Mesendoderm (in vitro differentiated cells): Measurements from ENCODE around the gene MNX1. TPM values are rescaled to one million over a fixed set of nuclear protein-coding genes. Genes with fewer than 3 reads are reported as not detected.

Source experiments
- DNase-seq: peaks from one replicate; pipeline ENCODE4 v3.0.0; 2013
- H2AK5ac ChIP-seq: 2 replicates; pipeline ENCODE4 v1.6.1; 2013; ENCODE audit warnings: low read length, inconsistent platforms
- H2BK120ac ChIP-seq: 2 replicates; pipeline ENCODE4 v1.6.1; 2013; ENCODE audit warnings: low read depth, mild to moderate bottlenecking, low read length, moderate library complexity, mixed read lengths
- H2BK15ac ChIP-seq: replicated peaks from 2 replicates; pipeline ENCODE4 v1.6.1; 2013; ENCODE audit warnings: low read depth, mild to moderate bottlenecking, moderate library complexity
- H2BK5ac ChIP-seq: 2 replicates; pipeline ENCODE4 v1.6.1; 2013; ENCODE audit warnings: low read length, inconsistent platforms
- H3K18ac ChIP-seq: 2 replicates; pipeline ENCODE4 v1.6.1; 2013; ENCODE audit warnings: mild to moderate bottlenecking, low read length, mixed read lengths
- H3K23ac ChIP-seq: one replicate; pipeline ENCODE4 v1.6.1; 2013; ENCODE audit warnings: low read length
- H3K27ac ChIP-seq: 2 replicates; pipeline ENCODE4 v1.5.1; 2013; ENCODE audit warnings: low read depth, mild to moderate bottlenecking, inconsistent platforms, low read length, moderate library complexity
- H3K27me3 ChIP-seq: 2 replicates; pipeline ENCODE4 v1.6.1; 2013; ENCODE audit warnings: low read length, control low read depth, mild to moderate bottlenecking, inconsistent platforms; ENCODE audit not compliant: insufficient read depth, poor library complexity
- H3K36me3 ChIP-seq: 2 replicates; pipeline ENCODE4 v1.6.1; 2013; ENCODE audit warnings: low read length, inconsistent platforms; ENCODE audit not compliant: control insufficient read depth, insufficient read depth
- H3K4ac ChIP-seq: one replicate; pipeline ENCODE4 v1.6.1; 2013; ENCODE audit warnings: low read depth, mild to moderate bottlenecking, low read length, moderate library complexity
- H3K4me1 ChIP-seq: 2 replicates; pipeline ENCODE4 v1.6.1; 2013; ENCODE audit warnings: low read depth, low read length, inconsistent platforms; ENCODE audit not compliant: control insufficient read depth
- H3K4me2 ChIP-seq: 2 replicates; pipeline ENCODE4 v1.6.1; 2013; ENCODE audit warnings: low read length
- H3K4me3 ChIP-seq: 2 replicates; pipeline ENCODE4 v1.5.1; 2013; ENCODE audit warnings: mild to moderate bottlenecking, low read length
- H3K56ac ChIP-seq: one replicate; pipeline ENCODE4 v1.6.1; 2013; ENCODE audit warnings: low read length
- H3K79me1 ChIP-seq: 2 replicates; pipeline ENCODE4 v1.6.1; 2013; ENCODE audit warnings: low read length, inconsistent platforms
- H3K79me2 ChIP-seq: 2 replicates; pipeline ENCODE4 v1.6.1; 2013; ENCODE audit warnings: mild to moderate bottlenecking, low read length; ENCODE audit not compliant: control insufficient read depth, insufficient read depth
- H3K9ac ChIP-seq: 2 replicates; pipeline ENCODE4 v1.6.1; 2013; ENCODE audit warnings: low read length, inconsistent platforms
- H4K5ac ChIP-seq: one replicate; pipeline ENCODE4 v1.6.1; 2013; ENCODE audit warnings: low read length
- H4K8ac ChIP-seq: one replicate; pipeline ENCODE4 v1.6.1; 2013; ENCODE audit warnings: low read depth, mild to moderate bottlenecking, control low read depth, low read length, moderate library complexity
- WGBS: extraction: QIAGEN DNeasy Blood & Tissue Kit; methylation state at CpG from one replicate; pipeline ENCODE4 v1.1.7; 2013; ENCODE audit warnings: low lambda C conversion rate, missing lambda C conversion rate; ENCODE audit not compliant: insufficient coverage; ENCODE audit errors: extremely low coverage; 5-methylcytosine and 5-hydroxymethylcytosine counted together
- polyA plus RNA-seq, 2 experiments: library from polyadenylated mRNA; stranded (reverse); fragments of 200-250 nt; gene quantifications; one replicate each; pipeline ENCODE4 v1.2.3, GENCODE V29; 2013

Gene MNX1
- 0.20 TPM for polyA plus RNA-seq (2013, experiment 1 of 2)
- 0.24 TPM for polyA plus RNA-seq (2013, experiment 2 of 2)

- no peaks in the 10 kb centered on the region for H3K36me3 ChIP-seq
- H3K9ac ChIP-seq: peak within 1 kb of the TSS; percentile 75
- H3K18ac ChIP-seq: peak within 1 kb of the TSS; percentile 40
- no peaks in the 10 kb centered on the region for H3K79me1 ChIP-seq
- no peak within 1 kb of the TSS for H2BK120ac ChIP-seq
- no peak within 1 kb of the TSS for H3K4ac ChIP-seq
- DNase-seq: peak; percentile 89
- no peaks in the 10 kb centered on the region for H3K79me2 ChIP-seq
- peak within 1 kb of the TSS; percentile 37 for H3K4me3 ChIP-seq
- H3K56ac ChIP-seq: peak within 1 kb of the TSS; percentile 91
- no peak within 1 kb of the TSS for H2BK5ac ChIP-seq
- H3K27me3 ChIP-seq: peaks cover 70% of the 10 kb centered on the region
- no peak within 1 kb of the TSS for H2AK5ac ChIP-seq
- H2BK15ac ChIP-seq: no peak within 1 kb of the TSS
- H4K5ac ChIP-seq: no peak within 1 kb of the TSS
- peak within 1 kb of the TSS; percentile 99 for H3K4me2 ChIP-seq
- H4K8ac ChIP-seq: no peak within 1 kb of the TSS
- no CpG with 5 or more reads among the region's 87 CpGs for WGBS
- no peak within 1 kb of the TSS for H3K27ac ChIP-seq
- H3K23ac ChIP-seq: peak within 1 kb of the TSS; percentile 52
- peaks cover 9% of the 10 kb centered on the region for H3K4me1 ChIP-seq
These were observed at the start of gene MNX1 for GRCh38 chr7:157010588-157011332. MNX1 (minus strand) TSS chr7:157010663; CDS start chr7:157010350, 313 bp downstream.

GRCh38 chr7:157059534-157059933 lies 49.1 kb upstream of the MNX1 start:
- Histone ChIP-seq H3K18ac (no peak overlapping the region), H3K4me3 (no peak overlapping the region), H3K27me3 (no peaks in the 10 kb centered on the region), H3K9ac (no peak overlapping the region), H3K79me2 (no peaks in the 10 kb centered on the region), H4K8ac (no peak overlapping the region), H3K23ac (no peak overlapping the region), H3K4me2 (no peak overlapping the region), H2AK5ac (no peak overlapping the region), H3K4ac (no peak overlapping the region), H2BK15ac (no peak overlapping the region), H3K36me3 (no peaks in the 10 kb centered on the region), H3K56ac (no peak overlapping the region), H3K27ac (no peak overlapping the region), H2BK5ac (no peak overlapping the region), H3K4me1 (no peaks in the 10 kb centered on the region), H3K79me1 (no peaks in the 10 kb centered on the region), H4K5ac (no peak overlapping the region), H2BK120ac (no peak overlapping the region)
- no CpG with 5 or more reads among the region's 4 CpGs for WGBS
- DNase-seq: no peak

GRCh38 chr7:157058701-157059100 lies 48.2 kb upstream of the MNX1 start:
- Histone ChIP-seq H3K36me3 (no peaks in the 10 kb centered on the region), H3K18ac (no peak overlapping the region), H3K4me3 (no peak overlapping the region), H3K23ac (no peak overlapping the region), H2BK5ac (no peak overlapping the region), H2BK120ac (no peak overlapping the region), H3K79me1 (no peaks in the 10 kb centered on the region), H4K8ac (no peak overlapping the region), H3K9ac (no peak overlapping the region), H3K79me2 (no peaks in the 10 kb centered on the region), H3K4me1 (no peaks in the 10 kb centered on the region), H3K4me2 (no peak overlapping the region), H4K5ac (no peak overlapping the region), H2BK15ac (no peak overlapping the region), H3K56ac (no peak overlapping the region), H3K27ac (no peak overlapping the region), H3K4ac (no peak overlapping the region), H2AK5ac (no peak overlapping the region), H3K27me3 (no peaks in the 10 kb centered on the region)
- WGBS: no CpG with 5 or more reads among the region's 10 CpGs
- DNase-seq: no peak

- Histone ChIP-seq H2BK5ac (no peak overlapping the region), H4K8ac (no peak overlapping the region), H3K79me1 (no peaks in the 10 kb centered on the region), H3K56ac (no peak overlapping the region), H2AK5ac (no peak overlapping the region), H3K4me3 (no peak overlapping the region), H3K4ac (no peak overlapping the region), H2BK15ac (no peak overlapping the region), H3K4me2 (no peak overlapping the region), H2BK120ac (no peak overlapping the region), H3K23ac (no peak overlapping the region), H3K9ac (no peak overlapping the region), H3K79me2 (no peaks in the 10 kb centered on the region), H4K5ac (no peak overlapping the region), H3K27ac (no peak overlapping the region), H3K4me1 (no peaks in the 10 kb centered on the region), H3K36me3 (no peaks in the 10 kb centered on the region), H3K27me3 (no peaks in the 10 kb centered on the region), H3K18ac (no peak overlapping the region)
- no peak for DNase-seq
- WGBS: no CpG with 5 or more reads among the region's 8 CpGs
These were observed 47.6 kb upstream of the MNX1 start for GRCh38 chr7:157058068-157058467.

- H3K27me3 ChIP-seq: no peaks in the 10 kb centered on the region
- H2BK120ac ChIP-seq: no peak overlapping the region
- no peak overlapping the region for H3K4me2 ChIP-seq
- no peak overlapping the region for H2AK5ac ChIP-seq
- H3K18ac ChIP-seq: no peak overlapping the region
- WGBS: no CpG with 5 or more reads among the region's 16 CpGs
- no peak overlapping the region for H4K5ac ChIP-seq
- H2BK5ac ChIP-seq: no peak overlapping the region
- no peak overlapping the region for H3K23ac ChIP-seq
- no peaks in the 10 kb centered on the region for H3K79me1 ChIP-seq
- no peaks in the 10 kb centered on the region for H3K36me3 ChIP-seq
- no peak overlapping the region for H4K8ac ChIP-seq
- no peaks in the 10 kb centered on the region for H3K79me2 ChIP-seq
- no peak overlapping the region for H2BK15ac ChIP-seq
- H3K27ac ChIP-seq: no peak overlapping the region
- no peak overlapping the region for H3K9ac ChIP-seq
- no peak overlapping the region for H3K4ac ChIP-seq
- DNase-seq: no peak
- no peak overlapping the region for H3K4me3 ChIP-seq
- no peak overlapping the region for H3K56ac ChIP-seq
- H3K4me1 ChIP-seq: no peaks in the 10 kb centered on the region
These were observed 46.8 kb upstream of the MNX1 start for GRCh38 chr7:157056957-157057902.
